HCEC 1CT (cell line): Measurements from ENCODE around the gene ZNF385B.

Experiments
- DNase-seq: peaks from one replicate; pipeline ENCODE4 v3.0.0-alpha.2; 2017

ZNF385B gene

GRCh38 chr2:179432751-179433150, 428.7 kb downstream of the ZNF385B start:
- DNase-seq = no peak

- DNase-seq = no peak
Observed at GRCh38 chr2:179429597-179429996, 431.8 kb downstream of the ZNF385B start.

- DNase-seq = no peak
Observed at GRCh38 chr2:179429060-179429471, 432.3 kb downstream of the ZNF385B start.

GRCh38 chr2:179428649-179429048, 432.8 kb downstream of the ZNF385B start:
- DNase-seq = no peak

GRCh38 chr2:179427065-179427464, 434.3 kb downstream of the ZNF385B start:
- no peak for DNase-seq

GRCh38 chr2:179424571-179424970, 436.8 kb downstream of the ZNF385B start:
- DNase-seq = no peak

GRCh38 chr2:179422037-179422643, 439.3 kb downstream of the ZNF385B start:
- DNase-seq = peak; percentile 63

GRCh38 chr2:179417436-179417949, 443.9 kb downstream of the ZNF385B start:
- DNase-seq = no peak

- DNase-seq = peak; percentile 34
Observed at GRCh38 chr2:179412112-179412511, 449.3 kb downstream of the ZNF385B start.

- DNase-seq = peak; percentile 64
Observed at GRCh38 chr2:179410552-179411356, 450.7 kb downstream of the ZNF385B start.

- no peak for DNase-seq
Observed at GRCh38 chr2:179403624-179404023, 457.8 kb downstream of the ZNF385B start.

GRCh38 chr2:179393481-179393880, 467.9 kb downstream of the ZNF385B start:
- DNase-seq = peak; percentile 55
